BE2C (cell line): Measurements from ENCODE around the gene GINS2.

Experiments
- DNase-seq: peaks from one replicate; pipeline ENCODE4 v3.0.0-alpha.2; 2020
- H3K27me3 ChIP-seq: fragments of 250-450 bp; sonication (Bioruptor Pico); 2 replicates; pipeline ENCODE4 v1.5.1; 2020; ENCODE audit warnings: mild to moderate bottlenecking
- H3K36me3 ChIP-seq: fragments of 250-450 bp; sonication (Bioruptor Pico); 2 replicates; pipeline ENCODE4 v1.5.1; 2020; ENCODE audit warnings: mild to moderate bottlenecking
- H3K4me1 ChIP-seq: fragments of 250-450 bp; sonication (Bioruptor Pico); 2 replicates; pipeline ENCODE4 v1.5.1; 2020
- H3K4me3 ChIP-seq: 2 replicates; pipeline ENCODE4 v1.5.1; 2011; ENCODE audit warnings: low read depth, low read length
- H3K9me3 ChIP-seq: fragments of 250-450 bp; sonication (Bioruptor Pico); 2 replicates; pipeline ENCODE4 v1.5.1; 2020
- CTCF ChIP-seq: IDR thresholded peaks from 2 replicates; pipeline ENCODE4 v1.5.1; 2012; ENCODE audit warnings: mild to moderate bottlenecking, low read depth, low read length

GINS2 gene

GRCh38 chr16:85712801-85713200, 24.0 kb upstream of the GINS2 start:
- Histone ChIP-seq H3K27me3 (no peaks in the 10 kb centered on the region), H3K4me3 (no peak overlapping the region), H3K36me3 (no peaks in the 10 kb centered on the region), H3K4me1 (peaks cover 11% of the 10 kb centered on the region), H3K9me3 (no peaks in the 10 kb centered on the region; the same call in 1 of the 2 replicates)
- DNase-seq: no peak
- TF ChIP-seq CTCF: no peak

- no peaks in the 10 kb centered on the region for H3K36me3 ChIP-seq
- no peak for DNase-seq
- no peak overlapping the region for H3K4me3 ChIP-seq
- TF ChIP-seq CTCF: no peak
- peaks cover 4% of the 10 kb centered on the region for H3K4me1 ChIP-seq
- no peaks in the 10 kb centered on the region for H3K27me3 ChIP-seq
- H3K9me3 ChIP-seq: no peaks in the 10 kb centered on the region; the same call in 1 of the 2 replicates
These were observed 23.3 kb upstream of the GINS2 start for GRCh38 chr16:85711982-85712587.

GRCh38 chr16:85710732-85711131, 22.0 kb upstream of the GINS2 start:
- no peak overlapping the region for H3K4me3 ChIP-seq
- H3K36me3 ChIP-seq: no peaks in the 10 kb centered on the region
- TF ChIP-seq CTCF: no peak
- no peaks in the 10 kb centered on the region; the same call in 1 of the 2 replicates for H3K9me3 ChIP-seq
- no peaks in the 10 kb centered on the region for H3K4me1 ChIP-seq
- DNase-seq: no peak
- H3K27me3 ChIP-seq: no peaks in the 10 kb centered on the region

GRCh38 chr16:85709766-85710585, 21.2 kb upstream of the GINS2 start:
- Histone ChIP-seq H3K27me3 (no peaks in the 10 kb centered on the region), H3K9me3 (no peaks in the 10 kb centered on the region; the same call in 1 of the 2 replicates), H3K36me3 (no peaks in the 10 kb centered on the region), H3K4me1 (no peaks in the 10 kb centered on the region), H3K4me3 (no peak overlapping the region)
- no peak for DNase-seq
- no peak for TF ChIP-seq CTCF

- no peaks in the 10 kb centered on the region for H3K27me3 ChIP-seq
- H3K36me3 ChIP-seq: no peaks in the 10 kb centered on the region
- no peak for TF ChIP-seq CTCF
- H3K4me1 ChIP-seq: no peaks in the 10 kb centered on the region
- H3K4me3 ChIP-seq: no peak overlapping the region
- DNase-seq: no peak
- no peaks in the 10 kb centered on the region; the same call in 1 of the 2 replicates for H3K9me3 ChIP-seq
These were observed 19.6 kb upstream of the GINS2 start for GRCh38 chr16:85708338-85708737.
